ENCODE data around the gene TMEM214. TPM values are rescaled to one million over a fixed set of nuclear protein-coding genes. Genes with fewer than 3 reads are reported as not detected.
A peak's percentile ranks its signal among the peaks of the same experiment; 100 is the strongest.

The TMEM214 gene, protein sequence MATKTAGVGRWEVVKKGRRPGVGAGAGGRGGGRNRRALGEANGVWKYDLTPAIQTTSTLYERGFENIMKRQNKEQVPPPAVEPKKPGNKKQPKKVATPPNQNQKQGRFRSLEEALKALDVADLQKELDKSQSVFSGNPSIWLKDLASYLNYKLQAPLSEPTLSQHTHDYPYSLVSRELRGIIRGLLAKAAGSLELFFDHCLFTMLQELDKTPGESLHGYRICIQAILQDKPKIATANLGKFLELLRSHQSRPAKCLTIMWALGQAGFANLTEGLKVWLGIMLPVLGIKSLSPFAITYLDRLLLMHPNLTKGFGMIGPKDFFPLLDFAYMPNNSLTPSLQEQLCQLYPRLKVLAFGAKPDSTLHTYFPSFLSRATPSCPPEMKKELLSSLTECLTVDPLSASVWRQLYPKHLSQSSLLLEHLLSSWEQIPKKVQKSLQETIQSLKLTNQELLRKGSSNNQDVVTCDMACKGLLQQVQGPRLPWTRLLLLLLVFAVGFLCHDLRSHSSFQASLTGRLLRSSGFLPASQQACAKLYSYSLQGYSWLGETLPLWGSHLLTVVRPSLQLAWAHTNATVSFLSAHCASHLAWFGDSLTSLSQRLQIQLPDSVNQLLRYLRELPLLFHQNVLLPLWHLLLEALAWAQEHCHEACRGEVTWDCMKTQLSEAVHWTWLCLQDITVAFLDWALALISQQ
- total RNA-seq (10 to 100 TPM; 32.3 to 50.4 (median 41.5) TPM), polyA plus RNA-seq (10 to 100 TPM; 29.4 to 43.2 (median 35.8) TPM)
- long read RNA-seq, donor 1, partial matches to known transcripts, result 0 of 17 reads
- long read RNA-seq, donor 1, other reads (novel, unspliced or antisense), result 16 of 17 reads
- long read RNA-seq, donor 2, transcript TMEM214-201 (17 exons, 2,990 nt), result major isoform, 6 of 33 reads
- long read RNA-seq, donor 2, partial matches to known transcripts, result 18 of 33 reads
- long read RNA-seq, donor 2, other reads (novel, unspliced or antisense), result 8 of 33 reads

DNA sequence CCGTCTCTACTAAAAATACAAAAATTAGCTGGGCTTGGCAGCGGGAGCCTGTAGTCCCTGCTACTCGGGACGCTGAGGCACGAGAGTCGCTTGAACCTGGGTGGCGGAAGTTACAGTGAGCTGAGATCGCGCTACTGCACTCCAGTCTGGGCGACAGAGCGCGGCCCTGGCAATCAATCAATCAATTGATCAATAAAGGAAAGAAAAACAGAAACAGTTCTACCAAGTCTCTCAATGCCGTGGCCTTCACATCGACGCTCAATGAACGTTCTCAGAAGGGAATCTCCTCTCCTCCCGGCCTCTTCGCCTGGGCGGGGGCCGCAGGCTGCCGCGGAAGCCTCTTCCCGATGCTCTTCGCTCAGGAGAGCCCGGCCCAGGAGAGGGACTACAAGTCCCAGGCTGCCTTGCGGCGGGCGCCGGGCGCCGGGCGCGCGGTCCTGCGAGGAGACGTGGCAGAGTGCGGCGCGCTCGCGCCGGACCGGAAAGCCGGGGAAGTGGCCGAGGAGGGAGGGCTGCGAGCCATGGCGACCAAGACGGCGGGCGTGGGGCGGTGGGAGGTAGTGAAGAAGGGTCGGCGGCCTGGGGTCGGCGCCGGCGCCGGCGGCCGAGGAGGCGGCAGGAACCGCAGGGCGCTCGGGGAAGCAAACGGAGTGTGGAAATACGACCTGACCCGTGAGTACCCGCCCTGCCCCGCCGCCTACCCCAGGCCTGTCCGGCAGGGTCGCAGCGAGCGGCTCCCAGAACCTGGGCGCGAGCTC, at the start of gene TMEM214:
Gene TMEM214 (plus strand): TSS at position 471 of the 758 bp plus-strand sequence. CDS start 51 bp downstream, at position 522.
- TF ChIP-seq, protein P1, sequence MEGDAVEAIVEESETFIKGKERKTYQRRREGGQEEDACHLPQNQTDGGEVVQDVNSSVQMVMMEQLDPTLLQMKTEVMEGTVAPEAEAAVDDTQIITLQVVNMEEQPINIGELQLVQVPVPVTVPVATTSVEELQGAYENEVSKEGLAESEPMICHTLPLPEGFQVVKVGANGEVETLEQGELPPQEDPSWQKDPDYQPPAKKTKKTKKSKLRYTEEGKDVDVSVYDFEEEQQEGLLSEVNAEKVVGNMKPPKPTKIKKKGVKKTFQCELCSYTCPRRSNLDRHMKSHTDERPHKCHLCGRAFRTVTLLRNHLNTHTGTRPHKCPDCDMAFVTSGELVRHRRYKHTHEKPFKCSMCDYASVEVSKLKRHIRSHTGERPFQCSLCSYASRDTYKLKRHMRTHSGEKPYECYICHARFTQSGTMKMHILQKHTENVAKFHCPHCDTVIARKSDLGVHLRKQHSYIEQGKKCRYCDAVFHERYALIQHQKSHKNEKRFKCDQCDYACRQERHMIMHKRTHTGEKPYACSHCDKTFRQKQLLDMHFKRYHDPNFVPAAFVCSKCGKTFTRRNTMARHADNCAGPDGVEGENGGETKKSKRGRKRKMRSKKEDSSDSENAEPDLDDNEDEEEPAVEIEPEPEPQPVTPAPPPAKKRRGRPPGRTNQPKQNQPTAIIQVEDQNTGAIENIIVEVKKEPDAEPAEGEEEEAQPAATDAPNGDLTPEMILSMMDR (IDR thresholded peaks at IDR 0.05), result no peak
- H3K27me3 ChIP-seq (ENCODE audit: insufficient read depth in 3 of 3, low read length in 2 of 3), result no peaks in the 10 kb centered on the region

DNA sequence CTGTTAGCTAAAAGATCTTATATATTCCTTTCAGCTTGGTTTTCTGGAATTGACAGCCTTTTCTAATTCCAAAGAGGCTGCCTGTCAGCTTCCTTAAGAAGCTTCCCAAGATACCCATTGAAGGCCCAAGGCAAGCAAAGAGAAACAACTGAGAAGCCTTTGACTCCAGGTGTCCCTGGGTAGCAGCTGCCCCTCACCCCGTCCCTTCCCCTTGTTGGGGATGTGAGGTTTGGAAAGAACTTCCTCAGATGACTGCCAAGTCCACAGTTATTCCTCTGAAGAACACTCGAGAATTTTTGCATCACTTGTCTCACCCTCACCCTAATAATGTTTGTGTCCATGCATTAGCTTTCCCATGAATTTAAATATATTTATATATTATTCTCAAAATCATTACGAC, 49.0 kb upstream of the TMEM214 start:
- intact Hi-C loops (cut with DNase I), result loop anchor here in 1 of 2 donors (2.0 kb wide), 1 partner anchor 19 kb away; no protein-coding TSS in a partner anchor
- 61 to 73% (median 66%) methylated on average over 3 of the region's 3 CpGs for WGBS, 3 donors
- no peaks in the 10 kb centered on the region for H3K27me3 ChIP-seq (ENCODE audit: insufficient read depth in 3 of 3, low read length in 2 of 3)
- TF ChIP-seq, protein P1 (IDR thresholded peaks at IDR 0.05), result no peak
- H3K4me1 ChIP-seq, result peaks cover 75% of the 10 kb centered on the region
- no peak for ATAC-seq
- H3K36me3 ChIP-seq (ENCODE audit: insufficient read depth in 1 of 2, low read depth in 1 of 2), result peaks cover 0 to 6% of the 10 kb centered on the region in 2 donors
- no peaks in the 10 kb centered on the region for H3K9me3 ChIP-seq
- no peak overlapping the region for H3K27ac ChIP-seq
- H3K4me3 ChIP-seq, result no peak overlapping the region
- DNase-seq, result no peak

More for the DNA sequence above, at the start of gene TMEM214:
- intact Hi-C loops (cut with DNase I), result no loop called here
- peaks cover 8 to 52% of the 10 kb centered on the region in 2 donors for H3K36me3 ChIP-seq (ENCODE audit: insufficient read depth in 1 of 2, low read depth in 1 of 2)
- peaks cover 16% of the 10 kb centered on the region for H3K4me1 ChIP-seq
- H3K4me3 ChIP-seq, result peak within 1 kb of the TSS; percentile 79
- H3K9me3 ChIP-seq, result no peaks in the 10 kb centered on the region
- 1% methylated on average over 68 to 76 of the region's 76 CpGs for WGBS, 3 donors
- DNase-seq (peak; percentile 92 to 95), ATAC-seq (peak; percentile 96 to 97 (median 97))
- H3K27ac ChIP-seq, result peak within 1 kb of the TSS; percentile 88

DNA sequence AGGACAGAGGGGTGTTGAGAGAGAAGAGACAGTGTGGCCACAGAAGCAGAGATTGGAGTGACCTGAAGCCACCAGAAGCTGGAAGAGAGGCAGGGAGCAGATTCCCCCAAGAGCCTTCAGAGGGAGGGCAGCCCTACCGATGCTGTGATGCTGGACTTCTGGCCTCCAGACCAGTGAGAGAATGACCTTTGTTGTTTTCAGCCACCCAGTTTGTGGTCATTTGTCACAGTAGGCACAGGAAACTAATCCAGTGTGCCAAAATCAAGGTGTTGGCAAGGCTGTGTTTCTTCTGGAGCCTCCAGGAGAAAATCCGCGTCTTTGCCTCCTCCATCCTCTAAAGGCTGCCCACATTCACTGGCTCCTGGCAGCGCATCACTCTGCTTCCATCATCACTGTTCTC, 47.0 kb upstream of the TMEM214 start:
- H3K27ac ChIP-seq, result no peak overlapping the region
- WGBS, 3 donors, result 83 to 97% (median 94%) methylated on average over 4 of the region's 4 CpGs
- TF ChIP-seq, protein P1 (IDR thresholded peaks at IDR 0.05), result no peak
- H3K4me3 ChIP-seq, result no peak overlapping the region
- ATAC-seq (no peak), DNase-seq (no peak)
- H3K4me1 ChIP-seq, result peaks cover 55% of the 10 kb centered on the region
- no peaks in the 10 kb centered on the region for H3K9me3 ChIP-seq
- no peaks in the 10 kb centered on the region for H3K27me3 ChIP-seq (ENCODE audit: insufficient read depth in 3 of 3, low read length in 2 of 3)
- H3K36me3 ChIP-seq (ENCODE audit: insufficient read depth in 1 of 2, low read depth in 1 of 2), result peaks cover 0 to 6% of the 10 kb centered on the region in 2 donors
- intact Hi-C loops (cut with DNase I), result loop anchor here in 1 of 2 donors (2.0 kb wide), 1 partner anchor 17 kb away; no protein-coding TSS in a partner anchor

DNA sequence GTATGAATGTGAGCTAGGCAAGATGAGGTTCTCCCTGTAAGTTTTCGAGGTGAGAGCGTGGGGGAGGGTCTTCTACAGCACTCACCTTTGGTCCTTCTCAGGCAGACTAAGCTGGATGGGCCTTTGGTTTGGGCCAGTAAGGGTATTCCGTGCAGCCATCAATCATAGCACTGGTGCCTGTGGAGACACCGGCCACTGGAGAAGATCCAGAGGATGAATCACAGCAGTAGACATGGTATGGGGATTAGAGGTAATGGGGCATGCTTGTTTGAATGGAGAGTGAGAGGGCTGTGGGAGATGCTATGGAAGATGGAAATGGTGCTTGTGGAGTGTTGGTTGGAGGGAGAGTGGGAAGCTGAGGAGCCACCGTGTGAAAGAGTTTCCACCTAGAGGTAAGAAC, 46.2 kb upstream of the TMEM214 start:
- Histone ChIP-seq H3K27me3 (ENCODE audit: insufficient read depth in 3 of 3, low read length in 2 of 3) (no peaks in the 10 kb centered on the region), H3K27ac (no peak overlapping the region), H3K9me3 (no peaks in the 10 kb centered on the region), H3K36me3 (ENCODE audit: insufficient read depth in 1 of 2, low read depth in 1 of 2) (peaks cover 0 to 6% of the 10 kb centered on the region in 2 donors), H3K4me1 (peaks cover 47% of the 10 kb centered on the region), H3K4me3 (no peak overlapping the region)
- TF ChIP-seq, protein P1 (IDR thresholded peaks at IDR 0.05), result no peak
- peak; percentile 57 to 80 (median 68) for ATAC-seq
- intact Hi-C loops (cut with DNase I), result no loop called here
- 69 to 80% (median 71%) methylated on average over 5 of the region's 5 CpGs for WGBS, 3 donors
- no peak for DNase-seq
